ENCODE measurements around the gene ANO1. TPM values are rescaled to one million over a fixed set of nuclear protein-coding genes. Genes with fewer than 3 reads are reported as not detected.

Gene ANO1
- polyA plus RNA-seq, 3 donors = not detected

DNA sequence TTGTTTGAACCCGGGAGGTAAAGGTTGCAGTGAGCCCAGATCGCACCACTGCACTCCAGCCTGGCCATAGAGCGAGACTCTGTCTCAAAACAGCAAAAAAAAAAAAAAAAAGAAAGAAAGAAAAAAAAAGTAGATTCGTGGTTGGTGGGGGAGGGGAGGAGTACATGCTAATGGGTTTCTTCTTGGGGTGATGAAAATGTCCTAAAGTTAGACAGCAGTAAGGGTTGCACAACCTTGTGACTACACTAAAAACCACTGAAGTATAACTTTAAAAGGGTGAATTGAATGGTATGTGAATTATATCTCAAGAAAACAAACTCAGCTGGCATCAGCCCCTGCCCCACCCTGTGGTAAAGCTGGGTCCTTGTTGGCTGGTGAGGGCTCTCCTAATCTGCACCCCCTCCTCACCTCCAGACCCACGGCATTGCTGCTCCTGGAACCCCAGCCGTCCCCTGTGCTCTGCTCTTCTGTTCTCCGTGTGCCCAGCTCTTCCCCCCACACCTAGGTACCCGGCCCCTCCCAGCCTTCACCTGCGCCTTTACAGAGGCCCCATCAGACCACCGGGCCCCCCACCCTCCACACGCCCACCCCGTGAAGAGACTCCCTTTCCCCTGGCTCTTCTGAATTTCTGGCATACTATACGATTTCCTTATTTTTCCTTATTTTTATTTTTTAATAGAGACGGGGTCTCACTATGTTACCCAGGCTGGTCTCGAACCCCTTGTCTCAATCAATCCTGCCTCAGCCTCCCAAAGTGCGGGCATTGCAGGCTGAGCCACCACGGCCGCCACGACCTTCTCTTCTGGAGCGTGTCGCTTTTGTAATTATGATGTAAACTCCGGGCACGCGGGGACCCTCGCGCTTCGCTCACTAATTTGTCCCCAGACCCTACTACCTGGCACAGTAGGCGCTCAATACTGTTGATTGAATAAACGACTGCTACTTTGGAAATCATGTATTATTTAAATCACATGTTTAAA, 124.1 kb downstream of the ANO1 start:
- intact Hi-C loops (cut with micrococcal nuclease) = loop anchor here (2.0 to 10.0 kb wide), 5 partner anchors 69 to 905 kb away; partner anchors contain the start of gene PPFIA1 (in 2 of the 2)
- peaks cover 15 to 25% of the 10 kb centered on the region in 2 donors for H3K36me3 ChIP-seq (replicated peaks in 1 of 2; ENCODE audit: control insufficient read depth in 1 of 2, insufficient read depth in 2 of 2, low read length in 2 of 2)

More for the DNA sequence above, 124.1 kb downstream of the ANO1 start:
- peaks cover 11 to 21% (median 15%) of the 10 kb centered on the region in 3 donors for H3K27me3 Mint-ChIP-seq (ENCODE audit: low read depth in 3 of 3)
- Histone ChIP-seq H3K27me3 (ENCODE audit: control insufficient read depth in 2 of 2, insufficient read depth in 2 of 2, low read length in 2 of 2) (peaks cover 0 to 2% of the 10 kb centered on the region in 2 donors), H4K20me1 (ENCODE audit: insufficient read depth, low read length) (peaks cover 32% of the 10 kb centered on the region), H3K9me3 (replicated peaks in 1 of 2; ENCODE audit: control insufficient read depth in 1 of 2, insufficient read depth in 1 of 2, low read length in 2 of 2) (no peaks in the 10 kb centered on the region), H3K9ac (ENCODE audit: insufficient read depth, low read length, poor library complexity, severe bottlenecking) (peak overlapping the region; percentile 99), H3K27ac (ENCODE audit: low read depth in 1 of 2, low read length in 2 of 2) (peak overlapping the region; percentile 65 to 95), H3K4me1 (ENCODE audit: control insufficient read depth in 1 of 2, insufficient read depth in 2 of 2, low read length in 2 of 2) (peaks cover 26 to 36% of the 10 kb centered on the region in 2 donors), H3K4me3 (replicated peaks in 1 of 3; ENCODE audit: low read depth in 2 of 3, low read length in 3 of 3) (peak overlapping the region; percentile 81 to 94 (median 83)), H2AFZ (ENCODE audit: insufficient read depth, low read depth, low read length, poor library complexity, severe bottlenecking) (peak overlapping the region; percentile 85), H3K79me2 (ENCODE audit: insufficient read depth, low read length) (peaks cover 44% of the 10 kb centered on the region), H3K4me2 (replicated peaks; ENCODE audit: extremely low read depth, low read length, poor library complexity, severe bottlenecking) (peak overlapping the region; percentile 78)
- peak overlapping the region; percentile 91 to 97 (median 95) for H3K27ac Mint-ChIP-seq
- H3K4me1 Mint-ChIP-seq = peaks cover 40% of the 10 kb centered on the region
- TF ChIP-seq, protein P1, sequence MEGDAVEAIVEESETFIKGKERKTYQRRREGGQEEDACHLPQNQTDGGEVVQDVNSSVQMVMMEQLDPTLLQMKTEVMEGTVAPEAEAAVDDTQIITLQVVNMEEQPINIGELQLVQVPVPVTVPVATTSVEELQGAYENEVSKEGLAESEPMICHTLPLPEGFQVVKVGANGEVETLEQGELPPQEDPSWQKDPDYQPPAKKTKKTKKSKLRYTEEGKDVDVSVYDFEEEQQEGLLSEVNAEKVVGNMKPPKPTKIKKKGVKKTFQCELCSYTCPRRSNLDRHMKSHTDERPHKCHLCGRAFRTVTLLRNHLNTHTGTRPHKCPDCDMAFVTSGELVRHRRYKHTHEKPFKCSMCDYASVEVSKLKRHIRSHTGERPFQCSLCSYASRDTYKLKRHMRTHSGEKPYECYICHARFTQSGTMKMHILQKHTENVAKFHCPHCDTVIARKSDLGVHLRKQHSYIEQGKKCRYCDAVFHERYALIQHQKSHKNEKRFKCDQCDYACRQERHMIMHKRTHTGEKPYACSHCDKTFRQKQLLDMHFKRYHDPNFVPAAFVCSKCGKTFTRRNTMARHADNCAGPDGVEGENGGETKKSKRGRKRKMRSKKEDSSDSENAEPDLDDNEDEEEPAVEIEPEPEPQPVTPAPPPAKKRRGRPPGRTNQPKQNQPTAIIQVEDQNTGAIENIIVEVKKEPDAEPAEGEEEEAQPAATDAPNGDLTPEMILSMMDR (IDR thresholded peaks at IDR 0.05) = no peak
- 77% methylated on average over 9 of the region's 29 CpGs for WGBS (ENCODE audit: insufficient coverage)
- peak overlapping the region; percentile 89 to 96 for H3K4me3 Mint-ChIP-seq
- H3K9me3 Mint-ChIP-seq = peaks cover 0 to 3% (median 0%) of the 10 kb centered on the region in 7 donors
- peak; percentile 67 to 74 (median 72) for DNase-seq
- H3K36me3 Mint-ChIP-seq = peaks cover 29 to 30% of the 10 kb centered on the region in 2 donors
